ENCODE results near the gene GPR26.
"Not testable (repeated sequence)": the region's sequence is repeated elsewhere in the genome, so short reads cannot be mapped to it uniquely, and the experiment has no call there.

The GPR26 gene

GRCh38 chr10:123715546-123715945 lies 49.4 kb downstream of the GPR26 start:
- DNase-seq (ENCODE audit: low read depth), result no peak

GRCh38 chr10:123717336-123717735 lies 51.2 kb downstream of the GPR26 start:
- no peak for DNase-seq (ENCODE audit: low read depth)

GRCh38 chr10:123718544-123719060 lies 52.4 kb downstream of the GPR26 start:
- DNase-seq (ENCODE audit: low read depth), result no peak

GRCh38 chr10:123720536-123720935 lies 54.4 kb downstream of the GPR26 start:
- DNase-seq (ENCODE audit: low read depth), result no peak

GRCh38 chr10:123721441-123722049 lies 55.4 kb downstream of the GPR26 start:
- DNase-seq (ENCODE audit: low read depth), result no peak

- DNase-seq (ENCODE audit: low read depth), result no peak
These were observed 56.2 kb downstream of the GPR26 start for GRCh38 chr10:123722351-123722750.

GRCh38 chr10:123724747-123725146 lies 58.6 kb downstream of the GPR26 start:
- no peak for DNase-seq (ENCODE audit: low read depth)

- no peak for DNase-seq (ENCODE audit: low read depth)
These were observed 60.2 kb downstream of the GPR26 start for GRCh38 chr10:123726381-123726780.

- no peak for DNase-seq (ENCODE audit: low read depth)
These were observed 60.7 kb downstream of the GPR26 start for GRCh38 chr10:123726836-123727235.

GRCh38 chr10:123729523-123729922 lies 63.4 kb downstream of the GPR26 start:
- no peak for DNase-seq (ENCODE audit: low read depth)

- DNase-seq (ENCODE audit: low read depth), result not testable (repeated sequence)
These were observed 70.8 kb downstream of the GPR26 start for GRCh38 chr10:123736917-123737316.

- no peak for DNase-seq (ENCODE audit: low read depth)
These were observed 75.0 kb downstream of the GPR26 start for GRCh38 chr10:123741146-123741545.

- no peak for DNase-seq (ENCODE audit: low read depth)
These were observed 75.6 kb downstream of the GPR26 start for GRCh38 chr10:123741711-123742110.

- no peak for DNase-seq (ENCODE audit: low read depth)
These were observed 76.7 kb downstream of the GPR26 start for GRCh38 chr10:123742751-123743440.

GRCh38 chr10:123743441-123744223 lies 77.5 kb downstream of the GPR26 start:
- DNase-seq (ENCODE audit: low read depth), result no peak

- no peak for DNase-seq (ENCODE audit: low read depth)
These were observed 78.0 kb downstream of the GPR26 start for GRCh38 chr10:123744224-123744536.
